ENCODE measurements around the gene ARMC12.

DNA sequence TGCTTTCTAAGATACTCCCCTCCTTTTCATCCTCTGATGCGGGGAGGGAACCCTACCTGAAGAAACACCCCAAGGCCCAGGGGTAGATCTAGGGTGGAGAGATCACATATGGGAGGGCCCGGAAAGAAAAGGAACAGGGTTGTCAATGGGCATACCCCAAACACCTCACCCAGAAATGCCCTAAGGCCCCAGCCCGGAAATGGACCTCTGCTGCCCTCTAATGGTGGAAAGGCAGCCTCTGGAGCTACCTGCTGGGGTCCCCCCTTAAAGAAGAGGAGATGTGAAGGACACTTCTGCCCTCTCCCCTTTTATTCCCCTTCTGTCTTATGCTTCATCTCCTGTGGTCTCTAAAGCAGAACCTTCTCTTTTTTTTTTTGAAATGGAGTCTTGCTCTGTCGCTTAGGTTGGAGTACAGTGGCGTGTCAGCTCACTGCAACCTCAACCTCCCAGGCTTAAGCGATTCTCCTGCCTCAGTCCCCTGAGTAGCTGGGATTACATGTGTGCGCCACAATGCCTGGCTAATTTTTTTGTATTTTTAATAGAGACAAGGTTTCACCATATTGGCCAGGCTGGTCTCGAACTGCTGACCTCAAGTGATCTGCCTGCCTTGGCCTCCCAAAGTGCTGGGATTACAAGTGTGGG lies 458 bp upstream of the ARMC12 start:
- TF ChIP-seq, protein P1, sequence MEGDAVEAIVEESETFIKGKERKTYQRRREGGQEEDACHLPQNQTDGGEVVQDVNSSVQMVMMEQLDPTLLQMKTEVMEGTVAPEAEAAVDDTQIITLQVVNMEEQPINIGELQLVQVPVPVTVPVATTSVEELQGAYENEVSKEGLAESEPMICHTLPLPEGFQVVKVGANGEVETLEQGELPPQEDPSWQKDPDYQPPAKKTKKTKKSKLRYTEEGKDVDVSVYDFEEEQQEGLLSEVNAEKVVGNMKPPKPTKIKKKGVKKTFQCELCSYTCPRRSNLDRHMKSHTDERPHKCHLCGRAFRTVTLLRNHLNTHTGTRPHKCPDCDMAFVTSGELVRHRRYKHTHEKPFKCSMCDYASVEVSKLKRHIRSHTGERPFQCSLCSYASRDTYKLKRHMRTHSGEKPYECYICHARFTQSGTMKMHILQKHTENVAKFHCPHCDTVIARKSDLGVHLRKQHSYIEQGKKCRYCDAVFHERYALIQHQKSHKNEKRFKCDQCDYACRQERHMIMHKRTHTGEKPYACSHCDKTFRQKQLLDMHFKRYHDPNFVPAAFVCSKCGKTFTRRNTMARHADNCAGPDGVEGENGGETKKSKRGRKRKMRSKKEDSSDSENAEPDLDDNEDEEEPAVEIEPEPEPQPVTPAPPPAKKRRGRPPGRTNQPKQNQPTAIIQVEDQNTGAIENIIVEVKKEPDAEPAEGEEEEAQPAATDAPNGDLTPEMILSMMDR (IDR thresholded peaks at IDR 0.05) = peak; percentile 86 to 96 (median 86)
- no peak for TF ChIP-seq POLR2A (IDR thresholded peaks at IDR 0.05)
- no peak for TF ChIP-seq POLR2AphosphoS5 (IDR thresholded peaks at IDR 0.05; ENCODE audit: insufficient read depth in 1 of 2, low read depth in 1 of 2)
